CD4-positive, alpha-beta T cell treated with Interleukin-6 for 4 hours (primary cell): Measurements from ENCODE around the gene PLEK2.
"Not testable (repeated sequence)": the region's sequence is repeated elsewhere in the genome, so short reads cannot be mapped to it uniquely, and the experiment has no call there.

Experiments
- DNase-seq: peaks from one replicate; pipeline ENCODE4 v3.0.0-alpha.2; 2020; ENCODE audit warnings: mixed read lengths

The PLEK2 gene

GRCh38 chr14:67358924-67359774, 52.8 kb downstream of the PLEK2 start:
- no peak for DNase-seq

- no peak for DNase-seq
Measured at GRCh38 chr14:67357969-67358354, 54.0 kb downstream of the PLEK2 start.

GRCh38 chr14:67357186-67357968, 54.6 kb downstream of the PLEK2 start:
- no peak for DNase-seq

GRCh38 chr14:67352055-67352454, 59.9 kb downstream of the PLEK2 start:
- no peak for DNase-seq

GRCh38 chr14:67345583-67345982, 66.4 kb downstream of the PLEK2 start:
- no peak for DNase-seq

- DNase-seq = no peak
Measured at GRCh38 chr14:67343601-67344230, 68.2 kb downstream of the PLEK2 start.

- not testable (repeated sequence) for DNase-seq
Measured at GRCh38 chr14:67341231-67341630, 70.7 kb downstream of the PLEK2 start.
